ENCODE results near the gene CEP57L1. TPM values are rescaled to one million over a fixed set of nuclear protein-coding genes. Genes with fewer than 3 reads are reported as not detected.

Gene CEP57L1
- total RNA-seq, 1 donor from 2014 or later = 25.4 TPM

DNA sequence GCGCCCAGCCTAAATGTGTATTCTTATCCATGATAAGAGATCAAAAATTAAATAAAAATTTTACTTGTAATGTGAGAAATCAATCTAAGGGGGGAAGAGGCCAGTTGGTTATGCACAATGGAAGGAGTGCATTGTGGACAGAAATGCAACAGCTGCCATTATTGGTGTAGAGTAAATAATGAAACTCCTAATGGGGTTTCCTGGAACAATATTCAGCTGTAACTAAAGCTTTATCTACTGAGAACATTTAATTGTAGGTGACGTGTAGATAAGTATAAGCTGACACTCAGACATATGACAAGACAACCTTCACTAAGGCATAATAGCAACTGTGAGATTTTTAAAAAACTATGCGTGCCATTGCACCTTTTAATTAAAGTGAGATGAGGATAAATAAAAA, 71.4 kb downstream of the CEP57L1 start:
- H3K27me3 Mint-ChIP-seq (ENCODE audit: low read depth) = no peaks in the 10 kb centered on the region
- H3K4me1 Mint-ChIP-seq (ENCODE audit: low read depth) = no peaks in the 10 kb centered on the region
- no peak overlapping the region for H3K27ac Mint-ChIP-seq
- intact Hi-C loops (cut with micrococcal nuclease) = no loop called here
- no peak for DNase-seq (ENCODE audit: low spot score)
- peaks cover 6% of the 10 kb centered on the region for H3K36me3 Mint-ChIP-seq (ENCODE audit: low read depth)
- no peaks in the 10 kb centered on the region for H3K9me3 Mint-ChIP-seq
- no peak overlapping the region for H3K4me3 Mint-ChIP-seq (ENCODE audit: low read depth)

GRCh38 chr6:109167562-109167961, 72.3 kb downstream of the CEP57L1 start:
- H3K4me3 Mint-ChIP-seq (ENCODE audit: low read depth) = no peak overlapping the region
- no peak for DNase-seq (ENCODE audit: low spot score)
- H3K27ac Mint-ChIP-seq = no peak overlapping the region
- H3K36me3 Mint-ChIP-seq (ENCODE audit: low read depth) = peaks cover 2% of the 10 kb centered on the region
- intact Hi-C loops (cut with micrococcal nuclease) = no loop called here
- H3K9me3 Mint-ChIP-seq = no peaks in the 10 kb centered on the region
- no peaks in the 10 kb centered on the region for H3K4me1 Mint-ChIP-seq (ENCODE audit: low read depth)
- no peaks in the 10 kb centered on the region for H3K27me3 Mint-ChIP-seq (ENCODE audit: low read depth)

GRCh38 chr6:109170333-109170732, 75.0 kb downstream of the CEP57L1 start:
- no peak overlapping the region for H3K27ac Mint-ChIP-seq
- H3K4me3 Mint-ChIP-seq (ENCODE audit: low read depth) = no peak overlapping the region
- DNase-seq (ENCODE audit: low spot score) = no peak
- H3K27me3 Mint-ChIP-seq (ENCODE audit: low read depth) = peaks cover 9% of the 10 kb centered on the region
- no peaks in the 10 kb centered on the region for H3K9me3 Mint-ChIP-seq
- H3K36me3 Mint-ChIP-seq (ENCODE audit: low read depth) = no peaks in the 10 kb centered on the region
- intact Hi-C loops (cut with micrococcal nuclease) = no loop called here
- H3K4me1 Mint-ChIP-seq (ENCODE audit: low read depth) = no peaks in the 10 kb centered on the region

GRCh38 chr6:109172101-109172746, 76.9 kb downstream of the CEP57L1 start:
- Mint-ChIP-seq H3K4me3 (ENCODE audit: low read depth) (no peak overlapping the region), H3K36me3 (ENCODE audit: low read depth) (no peaks in the 10 kb centered on the region), H3K4me1 (ENCODE audit: low read depth) (no peaks in the 10 kb centered on the region), H3K27me3 (ENCODE audit: low read depth) (peaks cover 15% of the 10 kb centered on the region), H3K27ac (no peak overlapping the region), H3K9me3 (no peaks in the 10 kb centered on the region)
- intact Hi-C loops (cut with micrococcal nuclease) = no loop called here
- DNase-seq (ENCODE audit: low spot score) = no peak

GRCh38 chr6:109174916-109175315, 79.6 kb downstream of the CEP57L1 start:
- no peak for DNase-seq (ENCODE audit: low spot score)
- intact Hi-C loops (cut with micrococcal nuclease) = no loop called here
- Mint-ChIP-seq H3K27me3 (ENCODE audit: low read depth) (peaks cover 28% of the 10 kb centered on the region), H3K9me3 (no peaks in the 10 kb centered on the region), H3K4me1 (ENCODE audit: low read depth) (no peaks in the 10 kb centered on the region), H3K36me3 (ENCODE audit: low read depth) (no peaks in the 10 kb centered on the region), H3K4me3 (ENCODE audit: low read depth) (no peak overlapping the region), H3K27ac (no peak overlapping the region)

DNA sequence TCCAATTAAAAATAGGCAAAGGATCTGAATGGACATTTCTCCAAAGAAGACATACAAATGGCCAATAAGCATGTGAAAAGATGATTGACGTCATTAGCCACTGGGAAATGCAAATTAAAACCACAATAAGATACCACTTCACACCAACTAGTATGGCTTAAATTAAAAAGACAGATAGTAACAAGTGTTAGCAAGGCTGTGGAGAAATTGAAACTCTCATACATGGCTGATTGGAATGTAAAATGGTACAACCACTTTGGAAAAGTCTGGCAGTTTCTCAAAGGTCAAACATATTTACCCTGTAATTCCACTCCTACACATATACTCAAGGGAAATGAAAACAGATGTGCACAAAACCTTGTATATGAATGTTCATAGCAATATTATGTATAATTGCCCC, 83.6 kb downstream of the CEP57L1 start:
- no peak overlapping the region for H3K4me3 Mint-ChIP-seq (ENCODE audit: low read depth)
- H3K27me3 Mint-ChIP-seq (ENCODE audit: low read depth) = peaks cover 52% of the 10 kb centered on the region

GRCh38 chr6:109179507-109179906, 84.2 kb downstream of the CEP57L1 start:
- H3K27me3 Mint-ChIP-seq (ENCODE audit: low read depth) = peaks cover 55% of the 10 kb centered on the region
- no peak overlapping the region for H3K27ac Mint-ChIP-seq
- no peak overlapping the region for H3K4me3 Mint-ChIP-seq (ENCODE audit: low read depth)
- no peaks in the 10 kb centered on the region for H3K36me3 Mint-ChIP-seq (ENCODE audit: low read depth)
- intact Hi-C loops (cut with micrococcal nuclease) = no loop called here
- no peaks in the 10 kb centered on the region for H3K9me3 Mint-ChIP-seq
- H3K4me1 Mint-ChIP-seq (ENCODE audit: low read depth) = no peaks in the 10 kb centered on the region
- DNase-seq (ENCODE audit: low spot score) = no peak

More for the DNA sequence above, 83.6 kb downstream of the CEP57L1 start:
- H3K36me3 Mint-ChIP-seq (ENCODE audit: low read depth) = no peaks in the 10 kb centered on the region
- no peak overlapping the region for H3K27ac Mint-ChIP-seq
- H3K4me1 Mint-ChIP-seq (ENCODE audit: low read depth) = no peaks in the 10 kb centered on the region
- intact Hi-C loops (cut with micrococcal nuclease) = no loop called here
- no peak for DNase-seq (ENCODE audit: low spot score)
- H3K9me3 Mint-ChIP-seq = no peaks in the 10 kb centered on the region

DNA sequence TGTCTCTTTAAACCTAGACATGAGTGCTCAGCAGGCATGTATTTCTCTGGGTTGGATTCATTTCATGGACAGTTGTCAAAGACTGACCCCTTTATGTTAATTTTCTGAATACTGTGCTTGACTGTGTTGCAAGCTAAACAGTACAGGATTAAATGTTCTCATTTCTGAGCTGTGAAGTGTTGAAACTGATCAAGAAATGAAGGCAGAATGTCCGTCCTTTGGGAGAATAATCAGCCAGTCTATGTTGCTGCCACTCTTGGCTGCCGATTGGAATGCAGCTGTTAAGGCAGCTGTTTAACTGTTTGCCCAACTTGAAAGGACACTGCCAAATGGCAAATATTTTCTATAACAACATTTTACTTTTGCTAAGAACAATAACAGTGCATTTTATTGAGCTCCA, 87.3 kb downstream of the CEP57L1 start:
- DNase-seq (ENCODE audit: low spot score) = no peak
- Mint-ChIP-seq H3K4me1 (ENCODE audit: low read depth) (peaks cover 11% of the 10 kb centered on the region), H3K9me3 (no peaks in the 10 kb centered on the region), H3K4me3 (ENCODE audit: low read depth) (no peak overlapping the region), H3K27ac (no peak overlapping the region), H3K36me3 (ENCODE audit: low read depth) (no peaks in the 10 kb centered on the region), H3K27me3 (ENCODE audit: low read depth) (peaks cover 57% of the 10 kb centered on the region)
- intact Hi-C loops (cut with micrococcal nuclease) = loop anchor here (10.0 kb wide), 1 partner anchor 122 kb away; no protein-coding TSS in a partner anchor

- peaks cover 53% of the 10 kb centered on the region for H3K27me3 Mint-ChIP-seq (ENCODE audit: low read depth)
These were observed 87.9 kb downstream of the CEP57L1 start for GRCh38 chr6:109183109-109183650.

GRCh38 chr6:109184638-109185037, 89.3 kb downstream of the CEP57L1 start:
- H3K36me3 Mint-ChIP-seq (ENCODE audit: low read depth) = no peaks in the 10 kb centered on the region
- H3K27me3 Mint-ChIP-seq (ENCODE audit: low read depth) = peaks cover 45% of the 10 kb centered on the region
- DNase-seq (ENCODE audit: low spot score) = no peak

More at GRCh38 chr6:109183109-109183650, 87.9 kb downstream of the CEP57L1 start:
- H3K4me1 Mint-ChIP-seq (ENCODE audit: low read depth) = peaks cover 11% of the 10 kb centered on the region
- H3K9me3 Mint-ChIP-seq = no peaks in the 10 kb centered on the region
- intact Hi-C loops (cut with micrococcal nuclease) = loop anchor here (10.0 kb wide), 1 partner anchor 122 kb away; no protein-coding TSS in a partner anchor
- no peaks in the 10 kb centered on the region for H3K36me3 Mint-ChIP-seq (ENCODE audit: low read depth)
- no peak overlapping the region for H3K27ac Mint-ChIP-seq
- DNase-seq (ENCODE audit: low spot score) = no peak
- no peak overlapping the region for H3K4me3 Mint-ChIP-seq (ENCODE audit: low read depth)

GRCh38 chr6:109186012-109186411, 90.7 kb downstream of the CEP57L1 start:
- intact Hi-C loops (cut with micrococcal nuclease) = loop anchor here (5.0 to 10.0 kb wide), 3 partner anchors 84 to 256 kb away; partner anchors contain the start of genes PPIL6 and SMPD2
- Mint-ChIP-seq H3K27ac (no peak overlapping the region), H3K9me3 (peaks cover 6% of the 10 kb centered on the region), H3K27me3 (ENCODE audit: low read depth) (peaks cover 36% of the 10 kb centered on the region), H3K36me3 (ENCODE audit: low read depth) (peaks cover 4% of the 10 kb centered on the region), H3K4me3 (ENCODE audit: low read depth) (no peak overlapping the region), H3K4me1 (ENCODE audit: low read depth) (peaks cover 11% of the 10 kb centered on the region)
- DNase-seq (ENCODE audit: low spot score) = no peak

More at GRCh38 chr6:109184638-109185037, 89.3 kb downstream of the CEP57L1 start:
- intact Hi-C loops (cut with micrococcal nuclease) = loop anchor here (5.0 to 10.0 kb wide), 3 partner anchors 82 to 258 kb away; partner anchors contain the start of genes PPIL6 and SMPD2
- Mint-ChIP-seq H3K4me1 (ENCODE audit: low read depth) (peaks cover 11% of the 10 kb centered on the region), H3K27ac (no peak overlapping the region), H3K9me3 (no peaks in the 10 kb centered on the region), H3K4me3 (ENCODE audit: low read depth) (no peak overlapping the region)

GRCh38 chr6:109187399-109188114, 92.2 kb downstream of the CEP57L1 start:
- peak; percentile 20 for DNase-seq (ENCODE audit: low spot score)
- H3K9me3 Mint-ChIP-seq = peaks cover 16% of the 10 kb centered on the region
- H3K27me3 Mint-ChIP-seq (ENCODE audit: low read depth) = peaks cover 30% of the 10 kb centered on the region
- intact Hi-C loops (cut with micrococcal nuclease) = loop anchor here (1.0 to 10.0 kb wide), 6 partner anchors 49 to 255 kb away; partner anchors contain the start of genes PPIL6 and SMPD2
- peaks cover 11% of the 10 kb centered on the region for H3K4me1 Mint-ChIP-seq (ENCODE audit: low read depth)
- no peak overlapping the region for H3K4me3 Mint-ChIP-seq (ENCODE audit: low read depth)
- H3K36me3 Mint-ChIP-seq (ENCODE audit: low read depth) = peaks cover 13% of the 10 kb centered on the region
- no peak overlapping the region for H3K27ac Mint-ChIP-seq

DNA sequence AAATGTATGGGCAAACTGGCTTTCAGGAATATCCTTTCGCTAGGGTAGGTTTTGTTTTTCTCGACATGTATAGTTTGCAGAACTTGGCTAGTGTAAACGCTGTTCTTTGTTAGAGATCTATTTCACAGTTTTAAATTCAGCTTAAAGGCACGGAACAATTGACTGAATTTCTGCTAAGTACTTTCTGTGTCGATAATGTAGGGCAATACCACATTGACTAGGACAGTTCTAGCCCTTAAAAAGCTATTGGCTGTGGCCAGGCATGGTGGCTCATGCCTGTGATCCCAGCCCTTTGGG, 92.8 kb downstream of the CEP57L1 start:
- Mint-ChIP-seq H3K27me3 (ENCODE audit: low read depth) (peaks cover 28% of the 10 kb centered on the region), H3K4me3 (ENCODE audit: low read depth) (no peak overlapping the region), H3K9me3 (peaks cover 19% of the 10 kb centered on the region), H3K36me3 (ENCODE audit: low read depth) (peaks cover 13% of the 10 kb centered on the region), H3K4me1 (ENCODE audit: low read depth) (peaks cover 11% of the 10 kb centered on the region), H3K27ac (no peak overlapping the region)
- intact Hi-C loops (cut with micrococcal nuclease) = loop anchor here (1.0 to 10.0 kb wide), 5 partner anchors 48 to 254 kb away; partner anchors contain the start of genes PPIL6 and SMPD2
- DNase-seq (ENCODE audit: low spot score) = no peak
